K562 (cell line): ENCODE measurements around the gene MICOS13. TPM values are rescaled to one million over a fixed set of nuclear protein-coding genes. Genes with fewer than 3 reads are reported as not detected.

Source experiments
- ATAC-seq: fragments of 200-7000 bp; cut with Tn5 transposase; 3 replicates; pipeline ENCODE4 v1.9.1; 2020; ENCODE audit warnings: moderate library complexity
- BruUV-seq: library from RNA; stranded (reverse); fragments of 400-500 nt; replicated peaks from 2 replicates; lab custom pipeline; 2021; lab: Mats Ljungman, UMichigan
- CTCF ChIA-PET: fragments of 300-600 bp; formaldehyde crosslinking; extraction: SDS; loops from one replicate; lab custom pipeline; 2021; ENCODE audit warnings: low intra/inter-chr PET ratio; lab: Yijun Ruan, JAX
- POLR2A ChIA-PET: fragments of 300-600, 350-650 bp; sonication (Branson Sonifier 250); formaldehyde crosslinking; extraction: SDS; loops from one replicate; lab custom pipeline; 2021; ENCODE audit warnings: antibody characterized with exemption, inconsistent platforms; lab: Yijun Ruan, JAX
- DNase-seq, 4 experiments: peaks; one replicate each; pipeline versions ENCODE4 v3.0.0 to v3.0.0-alpha.2; 2011 to 2018; ENCODE audit warnings: low spot score in 3 of 4, mixed read lengths in 3 of 4; ENCODE audit errors: extremely low read depth in 1 of 4
- FAIRE-seq: peaks from 2 replicates; lab custom pipeline; 2011; peaks lifted over from hg19 to GRCh38; lab: Jason Lieb, UNC
- H2AFZ ChIP-seq: 2 replicates; pipeline ENCODE4 v1.6.0; 2011; ENCODE audit warnings: low read depth, low read length, control low read depth, inconsistent platforms
- H3K27ac ChIP-seq: fragments of 200-600 bp; 3 replicates; pipeline ENCODE4 v1.8.0; 2011; ENCODE audit warnings: low read depth, mild to moderate bottlenecking, control low read depth, inconsistent platforms, low read length, moderate library complexity, mixed read lengths; ENCODE audit errors: extremely low read depth
- H3K27me3 ChIP-seq, 2 experiments: fragments of 300-600 bp in 1 of 2; 2 replicates in 1 of 2; 3 replicates in 1 of 2; pipeline versions ENCODE4 v1.6.0 to v1.8.0; 2011; ENCODE audit warnings: inconsistent platforms in 2 of 2, low read length in 2 of 2, mild to moderate bottlenecking in 1 of 2, mixed read lengths in 1 of 2, moderate library complexity in 1 of 2; ENCODE audit not compliant: control insufficient read depth in 2 of 2, insufficient read depth in 2 of 2
- H3K36me3 ChIP-seq: fragments of 300-600 bp; 3 replicates; pipeline ENCODE4 v1.8.0; 2011; ENCODE audit warnings: mild to moderate bottlenecking, low read length, inconsistent platforms; ENCODE audit not compliant: control insufficient read depth, insufficient read depth
- H3K4me1 ChIP-seq, 2 experiments: fragments of 200-600 bp in 1 of 2; replicated peaks in 1 of 2; 2 replicates in 1 of 2; 3 replicates in 1 of 2; pipeline versions ENCODE4 v1.5.1 to v1.8.0; 2011; ENCODE audit warnings: inconsistent platforms in 2 of 2, low read length in 2 of 2, mild to moderate bottlenecking in 1 of 2, mixed read lengths in 1 of 2, moderate library complexity in 1 of 2; ENCODE audit not compliant: control insufficient read depth in 2 of 2, insufficient read depth in 2 of 2
- H3K4me2 ChIP-seq: 2 replicates; pipeline ENCODE4 v1.6.1; 2011; ENCODE audit warnings: low read length, control low read depth, inconsistent platforms, mixed read lengths; ENCODE audit not compliant: insufficient read depth
- H3K4me3 ChIP-seq: fragments of 200-600 bp; sonication (generic), shearing (Covaris generic); 2 replicates; pipeline ENCODE4 v1.5.1; 2016; ENCODE audit warnings: control low read depth, inconsistent platforms
- H3K79me2 ChIP-seq: fragments of 200-600 bp; 3 replicates; pipeline ENCODE4 v1.8.0; 2011; ENCODE audit warnings: low read length, inconsistent platforms; ENCODE audit not compliant: control insufficient read depth, insufficient read depth
- H3K9ac ChIP-seq, 2 experiments: 2 replicates each; pipeline versions ENCODE4 v1.6.0 to v1.6.1; 2011; ENCODE audit warnings: low read depth in 2 of 2, low read length in 2 of 2, control low read depth in 1 of 2, inconsistent platforms in 1 of 2, mild to moderate bottlenecking in 1 of 2, mixed read lengths in 1 of 2; ENCODE audit not compliant: insufficient read depth in 1 of 2
- H3K9me1 ChIP-seq: one replicate; pipeline ENCODE4 v1.6.0; 2011; ENCODE audit warnings: inconsistent platforms, mild to moderate bottlenecking, low read length, moderate library complexity; ENCODE audit not compliant: control insufficient read depth, insufficient read depth
- H3K9me3 ChIP-seq: replicated peaks from 2 replicates; pipeline ENCODE4 v1.5.1; 2011; ENCODE audit warnings: low read depth, low read length, inconsistent platforms; ENCODE audit not compliant: control insufficient read depth, insufficient read depth
- H4K20me1 ChIP-seq: replicated peaks from 2 replicates; pipeline ENCODE4 v1.6.1; 2011; ENCODE audit warnings: low read length, inconsistent platforms, mixed read lengths; ENCODE audit not compliant: control insufficient read depth, insufficient read depth
- ELF4 ChIP-seq: fragments of 450-650 bp; formaldehyde crosslinking; IDR thresholded peaks from 2 replicates; pipeline ENCODE4 v1.4.0; 2022; ENCODE audit warnings: missing genetic modification characterization
- NR1H2 ChIP-seq: sonication (generic); formaldehyde crosslinking; IDR thresholded peaks from 2 replicates; pipeline ENCODE4 v1.4.0; 2020; ENCODE audit warnings: mild to moderate bottlenecking, missing genetic modification reagents
- POLR2A ChIP-seq: fragments of 450-650 bp; conservative IDR thresholded peaks from 2 replicates; pipeline ENCODE4 v1.6.1; 2016
- ZNF140 ChIP-seq: fragments of 250-450 bp; sonication (Bioruptor Pico); IDR thresholded peaks from 2 replicates; pipeline ENCODE4 v1.8.0; 2021; ENCODE audit warnings: moderate library complexity, mild to moderate bottlenecking, inconsistent platforms
- WGBS: fragments of 100-300 bp; shearing (Covaris generic); methylation state at CpG from one replicate; pipeline ENCODE4 v1.1.6; 2016; ENCODE audit warnings: low coverage, mixed read lengths; ENCODE audit not compliant: insufficient coverage; ENCODE audit errors: missing lambda C conversion rate; 5-methylcytosine and 5-hydroxymethylcytosine counted together
- in situ Hi-C: fragments of 300-500 bp; cut with MboI; formaldehyde crosslinking; loops from 4 replicates; pipeline ENCODE4 v1.15.0; 2018; ENCODE audit warnings: inconsistent platforms, mixed read lengths
- intact Hi-C: fragments of 100-400 bp; cut with micrococcal nuclease; formaldehyde crosslinking; loops from 2 replicates; pipeline ENCODE4 v1.14.2; 2022
- polyA plus RNA-seq, 8 experiments: library from polyadenylated mRNA; depleted of rRNA in 4 of 8; stranded (reverse) in 5 of 8; unstranded in 3 of 8; fragments of >200 nt; fragmentation: Nextera tagmentation in 2 of 8; fragmentation: Illumina TruSeq in 1 of 8; extraction: Ambion mirVana in 2 of 8; extraction: Trizol in 1 of 8; gene quantifications; 2 replicates each; pipeline versions ENCODE4 v1.2.1 to v1.2.3, GENCODE V29; 2011 to 2014; ENCODE audit warnings: inconsistent platforms in 1 of 8, missing spikeins in 1 of 8
- total RNA-seq, 7 experiments: library from RNA; depleted of rRNA in 6 of 7; stranded (reverse); fragments of >200 nt in 6 of 7; fragmentation: Illumina TruSeq in 2 of 7; extraction: Trizol in 2 of 7; gene quantifications; 2 replicates each; pipeline versions ENCODE4 v1.2.1 to v1.2.3, GENCODE V29; 2011 to 2021; ENCODE audit warnings: low replicate concordance in 1 of 7
- TF ChIP-seq, protein P1 (sequence below): IDR thresholded peaks from 2 replicates; pipeline ENCODE4 v1.6.1; 2016; ENCODE audit warnings: missing genetic modification characterization, missing compliant biosample characterization

Gene MICOS13
- total and polyA plus RNA-seq, 9 of the 15 experiments (the other 6 are each of a cell fraction or from before 2014, with no cell fraction given), result 15.5 to 220 (median 49.4) TPM

DNA sequence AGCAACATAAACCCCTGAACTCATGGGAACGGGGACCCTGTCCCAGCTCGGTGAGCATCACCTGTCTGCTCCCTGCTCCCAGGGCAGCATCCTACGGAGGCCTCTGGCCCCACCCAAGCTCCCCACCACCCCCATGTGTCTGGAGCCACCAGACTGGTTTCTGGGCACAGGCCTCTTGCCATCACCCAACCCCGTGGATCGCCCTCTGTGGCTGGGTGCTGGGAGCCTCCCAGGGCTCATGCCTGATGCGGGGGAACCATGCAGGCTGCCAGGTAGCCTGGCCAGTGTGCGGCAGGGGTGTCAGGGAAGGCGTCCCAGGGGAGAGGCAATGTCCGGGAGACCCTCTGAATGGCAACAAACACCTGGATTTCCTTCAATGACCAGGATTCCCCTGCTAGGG lies 2.7 kb downstream of the MICOS13 start:
- no peak for ATAC-seq
- peaks cover 17% of the 10 kb centered on the region; the same call in 2 of the 3 replicates for H3K36me3 ChIP-seq
- H3K9ac ChIP-seq, result 0 out of 4 replicates have a peak overlapping the region, but pooled peaks of 1 of the 2 experiments have one; percentile 22
- intact Hi-C loops, result no loop called here
- no peaks in the 10 kb centered on the region for H3K9me3 ChIP-seq
- ChIA-PET POLR2A (interaction anchor here (1.0 to 1.2 kb wide), 2 partner anchors 12 to 34 kb away, joined by 3 to 4 read pairs; no protein-coding TSS in a partner anchor), CTCF (no interaction called here)
- no peak overlapping the region for H3K4me3 ChIP-seq
- no peak overlapping the region for H2AFZ ChIP-seq
- no peak for DNase-seq
- no peaks in the 10 kb centered on the region for H3K27me3 ChIP-seq
- H3K4me2 ChIP-seq, result no peak overlapping the region
- 89% methylated on average over 7 of the region's 9 CpGs for WGBS
- TF ChIP-seq ELF4 (CRISPR knock-in tag) (no peak), NR1H2 (no peak), ZNF140 (no peak), POLR2A (0 out of 2 replicates have a peak, but pooled peaks have one; percentile 1)
- TF ChIP-seq, protein P1, sequence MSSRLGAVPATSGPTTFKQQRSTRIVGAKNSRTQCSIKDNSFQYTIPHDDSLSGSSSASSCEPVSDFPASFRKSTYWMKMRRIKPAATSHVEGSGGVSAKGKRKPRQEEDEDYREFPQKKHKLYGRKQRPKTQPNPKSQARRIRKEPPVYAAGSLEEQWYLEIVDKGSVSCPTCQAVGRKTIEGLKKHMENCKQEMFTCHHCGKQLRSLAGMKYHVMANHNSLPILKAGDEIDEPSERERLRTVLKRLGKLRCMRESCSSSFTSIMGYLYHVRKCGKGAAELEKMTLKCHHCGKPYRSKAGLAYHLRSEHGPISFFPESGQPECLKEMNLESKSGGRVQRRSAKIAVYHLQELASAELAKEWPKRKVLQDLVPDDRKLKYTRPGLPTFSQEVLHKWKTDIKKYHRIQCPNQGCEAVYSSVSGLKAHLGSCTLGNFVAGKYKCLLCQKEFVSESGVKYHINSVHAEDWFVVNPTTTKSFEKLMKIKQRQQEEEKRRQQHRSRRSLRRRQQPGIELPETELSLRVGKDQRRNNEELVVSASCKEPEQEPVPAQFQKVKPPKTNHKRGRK (tag), result no peak
- peaks cover 12% of the 10 kb centered on the region for H3K79me2 ChIP-seq
- no TSS peak for BruUV-seq
- H3K9me1 ChIP-seq, result no peaks in the 10 kb centered on the region
- in situ Hi-C loops, result no loop called here
- no peak overlapping the region for H3K27ac ChIP-seq
- no peak for FAIRE-seq
- H4K20me1 ChIP-seq, result peaks cover 6% of the 10 kb centered on the region; the same call in 1 of the 2 replicates
- peaks cover 25 to 67% of the 10 kb centered on the region in 2 experiments for H3K4me1 ChIP-seq
